GM18951 (cell line): ENCODE measurements around the gene GRIK4.

Experiments
- POLR2A ChIP-seq: IDR thresholded peaks from 4 replicates; pipeline ENCODE4 v1.6.1; 2011; ENCODE audit warnings: mild to moderate bottlenecking; ENCODE audit not compliant: insufficient read length, insufficient read depth; ENCODE audit errors: extremely low read depth
- in situ Hi-C: fragments of 300-500 bp; cut with MboI; formaldehyde crosslinking; loops from one replicate; pipeline ENCODE4 v1.12.0; 2022; ENCODE audit warnings: low sequenced_read_pairs, mixed read lengths, inconsistent platforms; ENCODE audit not compliant: unreplicated experiment

Gene GRIK4

GRCh38 chr11:120522021-120522420 lies 10.5 kb downstream of the GRIK4 start:
- in situ Hi-C loops, result no loop called here

GRCh38 chr11:120522736-120523135 lies 11.2 kb downstream of the GRIK4 start:
- no peak for TF ChIP-seq POLR2A
- in situ Hi-C loops, result no loop called here

More at GRCh38 chr11:120522021-120522420, 10.5 kb downstream of the GRIK4 start:
- TF ChIP-seq POLR2A, result no peak

- in situ Hi-C loops, result no loop called here
- no peak for TF ChIP-seq POLR2A
Measured at GRCh38 chr11:120523196-120523595, 11.6 kb downstream of the GRIK4 start.

DNA sequence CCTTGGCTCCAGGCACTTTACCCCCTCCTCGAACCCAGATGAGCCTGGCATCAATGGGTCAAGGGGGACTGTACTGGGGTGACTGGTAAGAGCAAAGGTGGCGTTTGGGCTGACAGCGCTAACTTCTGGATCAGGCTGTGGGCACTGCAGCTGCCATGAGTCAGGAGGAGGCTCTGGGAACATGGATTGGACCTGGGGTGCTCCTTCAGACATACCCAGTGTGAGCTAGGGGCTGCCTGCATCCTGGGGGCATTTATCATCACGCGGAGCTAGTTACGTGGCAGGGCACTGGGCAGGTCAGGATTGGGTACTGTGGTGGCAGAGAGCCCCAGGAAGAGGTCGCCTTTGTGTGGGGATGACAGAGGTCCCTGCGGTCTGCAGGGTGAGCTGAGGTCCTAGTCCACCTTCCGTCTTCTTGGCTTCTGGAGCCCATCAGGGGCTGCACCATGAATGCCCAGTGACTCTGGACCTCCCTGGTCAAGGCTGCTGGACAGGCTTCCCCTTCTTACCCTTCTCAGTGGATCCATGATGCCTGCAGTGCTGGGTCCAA lies 13.1 kb downstream of the GRIK4 start:
- in situ Hi-C loops, result no loop called here
- no peak for TF ChIP-seq POLR2A

DNA sequence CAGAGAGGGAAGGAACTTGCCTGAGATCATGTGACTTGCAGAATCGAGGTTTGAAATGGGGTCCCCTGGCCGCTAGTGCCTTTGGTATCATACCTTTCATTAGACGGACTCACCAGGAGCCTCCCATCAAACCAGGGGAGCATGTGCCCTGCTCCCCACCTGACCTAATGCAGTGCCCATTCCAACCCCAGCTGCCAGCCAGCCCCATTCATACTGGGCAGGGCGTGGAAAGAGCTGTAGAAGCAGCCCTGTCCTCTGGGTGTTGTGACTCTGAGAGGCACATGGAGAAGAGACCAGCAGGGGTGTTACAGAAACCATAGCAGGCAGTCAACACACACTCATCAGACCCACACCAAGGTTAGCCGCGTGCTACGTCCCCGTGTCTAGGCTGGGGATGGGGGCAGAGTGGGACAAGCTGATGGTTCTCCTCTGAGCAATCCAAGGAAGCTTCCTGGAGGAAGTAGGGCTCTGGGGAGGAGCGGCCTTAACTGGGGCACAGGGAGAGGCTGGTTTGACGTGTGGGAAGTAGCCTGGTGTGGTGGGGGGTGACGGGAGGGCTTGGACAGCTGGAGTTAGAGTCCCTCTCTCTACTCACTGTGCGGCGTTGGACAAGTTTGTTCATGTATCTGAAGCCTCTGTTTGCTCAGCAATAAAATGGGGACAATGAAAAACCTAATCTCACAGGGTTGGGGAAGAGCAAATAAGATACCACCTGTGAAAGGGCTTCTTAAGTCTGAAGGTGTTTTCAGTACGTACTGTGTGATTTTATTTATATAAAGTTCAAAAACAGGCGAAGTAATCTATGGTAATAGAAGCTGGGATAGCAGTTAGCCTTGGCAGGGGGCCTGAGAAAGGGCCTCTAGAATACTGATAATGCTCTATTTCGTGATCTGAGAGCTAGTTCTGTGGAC lies 14.0 kb downstream of the GRIK4 start:
- in situ Hi-C loops, result no loop called here
- TF ChIP-seq POLR2A, result no peak

DNA sequence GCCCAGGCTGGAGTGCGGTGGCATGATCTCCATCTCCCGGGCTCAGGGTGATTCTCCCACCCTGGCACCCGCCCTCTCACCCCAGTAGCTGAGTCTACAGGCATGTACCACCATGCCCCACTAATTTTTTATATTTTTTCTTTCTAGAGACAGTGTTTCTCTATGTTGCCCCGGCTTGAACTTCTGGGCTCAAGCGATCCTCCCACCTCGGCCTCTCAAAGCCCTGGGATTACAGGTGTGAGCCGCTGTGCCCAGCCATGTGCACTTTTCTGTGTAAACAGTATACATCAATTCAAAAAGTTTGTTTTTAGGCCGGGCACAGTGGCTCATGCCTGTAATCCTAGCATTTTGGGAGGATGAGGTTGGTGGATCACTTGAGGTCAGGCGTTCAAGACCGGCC lies 14.7 kb downstream of the GRIK4 start:
- in situ Hi-C loops, result no loop called here
- no peak for TF ChIP-seq POLR2A

DNA sequence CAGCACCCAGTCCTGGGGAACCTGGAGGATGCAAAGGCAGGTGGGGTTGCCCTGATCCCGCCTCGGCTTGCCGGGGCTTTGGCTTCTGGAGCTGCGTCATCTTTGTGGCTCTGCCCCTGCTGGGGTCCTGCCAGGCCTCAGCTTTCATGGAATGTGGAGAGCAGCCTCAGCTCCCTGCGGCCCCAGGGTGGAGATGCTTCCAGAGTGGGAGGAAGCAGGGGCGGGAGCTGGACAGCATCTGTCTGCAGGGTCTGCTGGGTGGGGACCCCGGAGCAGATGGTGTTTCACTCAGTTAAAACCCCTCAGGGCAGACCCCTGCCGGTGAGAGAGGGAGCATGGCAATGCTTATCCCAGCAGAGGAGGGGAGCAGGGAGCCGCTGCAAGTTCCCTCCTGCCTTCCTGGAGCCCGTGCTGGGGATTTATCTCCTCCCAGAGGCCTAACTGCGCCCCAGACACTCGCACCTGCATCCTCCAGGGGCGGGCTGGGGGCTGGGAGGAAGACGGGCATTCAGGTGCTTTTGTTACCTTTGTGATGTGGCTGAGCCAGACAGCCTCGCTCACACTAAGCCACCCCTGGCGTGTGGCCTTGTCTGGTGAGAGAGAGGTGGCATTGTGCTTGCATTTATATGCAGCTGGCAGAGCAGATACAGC lies 15.7 kb downstream of the GRIK4 start:
- no peak for TF ChIP-seq POLR2A
- in situ Hi-C loops, result no loop called here

DNA sequence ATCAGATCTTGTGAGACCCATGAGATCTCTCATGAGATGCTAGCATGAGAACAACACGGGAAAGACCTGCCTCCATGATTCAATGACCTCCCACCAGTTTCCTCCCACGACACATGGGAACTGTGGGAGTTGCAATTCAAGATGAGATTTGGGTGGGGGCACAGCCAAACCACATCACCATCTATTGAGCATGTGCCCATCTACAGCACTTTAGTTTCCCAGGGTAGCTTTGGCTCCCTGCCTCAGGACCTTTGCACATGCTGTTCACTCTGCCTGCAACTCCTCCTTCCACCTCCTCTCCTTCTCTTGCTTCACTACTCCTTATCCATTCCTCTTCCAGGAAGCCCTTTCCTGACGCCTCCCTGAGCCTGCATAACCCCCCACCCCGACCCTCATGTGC lies 17.2 kb downstream of the GRIK4 start:
- no peak for TF ChIP-seq POLR2A
- in situ Hi-C loops, result no loop called here

DNA sequence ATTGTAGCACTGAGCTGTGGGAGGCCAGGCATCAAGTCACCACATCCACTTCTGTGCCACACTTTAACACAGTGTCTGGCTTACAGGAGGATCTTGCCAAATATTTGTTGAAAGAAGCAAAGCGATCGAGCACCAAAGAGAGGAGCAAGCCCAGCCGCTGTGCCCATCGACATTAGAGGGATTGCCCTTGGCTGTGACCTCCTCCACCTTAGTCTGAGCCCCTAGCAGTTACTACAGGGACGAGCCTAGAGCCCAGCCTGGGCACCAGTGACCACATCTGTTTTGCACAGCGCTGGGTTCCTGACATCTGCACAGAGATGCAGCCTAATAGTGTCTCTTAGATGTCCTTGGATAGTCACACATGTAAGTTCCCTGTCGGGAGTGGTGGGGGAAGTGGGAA lies 17.7 kb downstream of the GRIK4 start:
- no peak for TF ChIP-seq POLR2A
- in situ Hi-C loops, result no loop called here

DNA sequence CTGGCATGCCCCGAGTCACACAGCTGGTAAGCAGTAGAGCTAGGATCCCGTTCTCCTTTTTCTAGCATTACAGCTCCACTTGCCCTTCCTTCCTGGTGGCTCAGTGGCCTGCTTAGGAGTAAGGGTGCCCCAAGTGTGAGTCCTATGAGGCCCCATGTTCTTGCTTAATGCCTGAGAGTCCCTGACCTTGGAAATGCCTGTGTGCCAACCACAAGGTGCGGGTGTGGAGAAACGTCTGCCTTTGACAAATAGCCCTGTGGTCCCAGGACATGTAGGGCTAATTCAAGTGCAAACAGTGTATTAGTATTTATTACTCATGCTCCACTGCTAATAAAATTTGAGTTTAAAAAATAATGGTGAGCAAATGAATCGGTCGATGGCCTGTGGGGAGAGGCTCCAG lies 18.4 kb downstream of the GRIK4 start:
- in situ Hi-C loops, result no loop called here
- TF ChIP-seq POLR2A, result no peak

DNA sequence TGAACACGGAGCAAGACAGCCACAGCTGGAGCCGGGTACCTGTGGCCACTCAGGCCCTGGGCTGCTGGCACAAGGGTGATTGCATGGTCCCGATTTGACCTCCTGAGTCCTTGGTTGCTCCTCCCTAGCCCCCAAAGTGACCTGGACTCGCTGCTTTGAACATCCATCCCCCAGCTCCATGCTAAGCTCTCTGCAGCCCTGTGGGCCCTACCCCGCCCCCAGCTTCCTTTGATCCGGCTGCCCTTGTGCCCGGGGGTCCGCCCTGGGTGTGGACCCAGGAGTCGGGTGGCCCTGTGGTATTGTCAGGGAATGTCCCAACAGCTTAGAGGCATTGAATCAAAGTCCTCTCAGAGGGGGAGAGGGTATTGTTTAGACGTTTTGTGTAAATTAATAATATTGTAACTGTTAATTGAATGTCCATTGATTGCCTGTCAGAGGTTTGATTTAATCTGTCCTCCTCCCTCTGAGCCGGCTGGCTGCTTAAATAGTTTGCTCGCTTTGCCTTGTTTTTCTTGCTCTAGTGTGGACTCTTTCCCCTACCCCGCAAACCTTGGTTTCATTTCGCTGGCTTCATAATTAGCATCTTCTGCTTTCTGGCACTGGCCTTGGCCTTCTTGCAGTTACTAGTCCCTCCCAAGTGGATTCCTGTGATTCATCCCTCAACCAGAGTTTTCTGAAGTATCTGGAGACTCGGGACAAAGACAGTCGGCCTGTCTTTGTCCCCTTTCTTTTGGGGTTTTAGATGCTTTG lies 20.7 kb downstream of the GRIK4 start:
- in situ Hi-C loops, result no loop called here
- no peak for TF ChIP-seq POLR2A

GRCh38 chr11:120532832-120533196 lies 21.3 kb downstream of the GRIK4 start:
- in situ Hi-C loops, result no loop called here
- TF ChIP-seq POLR2A, result no peak
